GM12864 (cell line): ENCODE results near the gene ZNF518A.
"Not testable (repeated sequence)": the region's sequence is repeated elsewhere in the genome, so short reads cannot be mapped to it uniquely, and the experiment has no call there.

Experiments
- DNase-seq: peaks from one replicate; pipeline ENCODE4 v3.0.0-alpha.2; 2011; ENCODE audit warnings: low read depth
- H3K4me3 ChIP-seq: 2 replicates; pipeline ENCODE4 v1.5.1; 2011; ENCODE audit warnings: mild to moderate bottlenecking, low read depth, low read length, control low read depth
- CTCF ChIP-seq: IDR thresholded peaks from 2 replicates; pipeline ENCODE4 v1.5.1; 2011; ENCODE audit warnings: low read depth, mild to moderate bottlenecking, moderate library complexity, low read length, control low read depth, inconsistent platforms; ENCODE audit errors: missing control alignments

The ZNF518A gene

GRCh38 chr10:96168546-96168945 lies 38.4 kb downstream of the ZNF518A start:
- no peak for TF ChIP-seq CTCF
- no peak overlapping the region for H3K4me3 ChIP-seq
- DNase-seq = no peak

- DNase-seq = no peak
- H3K4me3 ChIP-seq = no peak overlapping the region
- no peak for TF ChIP-seq CTCF
These were observed 40.1 kb downstream of the ZNF518A start for GRCh38 chr10:96170230-96170629.

GRCh38 chr10:96172666-96173065 lies 42.6 kb downstream of the ZNF518A start:
- H3K4me3 ChIP-seq = no peak overlapping the region
- DNase-seq = no peak
- no peak for TF ChIP-seq CTCF

- no peak for DNase-seq
- no peak overlapping the region for H3K4me3 ChIP-seq
- TF ChIP-seq CTCF = no peak
These were observed 46.9 kb downstream of the ZNF518A start for GRCh38 chr10:96176985-96177384.

DNA sequence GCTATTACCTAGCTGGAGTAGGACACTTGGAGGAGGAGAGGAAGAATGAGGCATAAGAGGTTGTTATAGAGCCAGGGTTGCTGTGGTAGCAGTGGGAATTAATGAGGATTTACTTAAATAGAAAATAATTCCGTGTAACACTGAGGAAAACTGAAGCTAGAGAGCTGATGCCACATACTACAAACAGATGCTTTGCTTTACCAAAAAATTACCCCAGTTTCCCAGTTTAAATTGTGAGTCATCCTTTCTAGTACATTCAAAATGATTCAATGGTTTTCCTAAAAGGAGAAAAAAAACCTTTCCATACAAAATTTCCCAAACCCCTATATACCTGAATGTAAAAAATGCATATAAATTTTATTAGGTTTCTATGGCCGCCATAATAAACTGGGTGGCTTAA lies 58.3 kb downstream of the ZNF518A start:
- no peak for TF ChIP-seq CTCF
- no peak for DNase-seq
- H3K4me3 ChIP-seq = no peak overlapping the region

GRCh38 chr10:96188916-96189315 lies 58.8 kb downstream of the ZNF518A start:
- no peak for DNase-seq
- no peak overlapping the region for H3K4me3 ChIP-seq
- no peak for TF ChIP-seq CTCF

DNA sequence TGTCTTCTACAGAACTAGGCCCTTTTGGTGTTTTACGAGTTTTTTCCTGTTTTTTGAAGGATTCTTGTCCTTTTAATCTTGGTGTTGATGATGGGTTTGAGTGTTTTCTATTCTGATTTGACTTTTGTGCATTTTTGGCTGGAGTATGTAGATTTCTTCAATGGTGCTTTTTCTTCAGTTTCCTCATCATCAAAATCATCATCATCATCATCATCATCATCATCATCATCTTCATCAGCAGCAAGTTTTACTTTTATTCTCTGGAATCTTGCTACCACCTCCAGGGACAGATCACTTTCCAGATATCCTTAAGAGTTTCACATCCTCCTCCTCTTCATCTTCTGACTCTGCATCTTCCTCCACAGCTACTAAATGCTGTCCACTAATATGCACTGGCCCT lies 59.4 kb downstream of the ZNF518A start:
- H3K4me3 ChIP-seq, DNase-seq: not testable (repeated sequence)

DNA sequence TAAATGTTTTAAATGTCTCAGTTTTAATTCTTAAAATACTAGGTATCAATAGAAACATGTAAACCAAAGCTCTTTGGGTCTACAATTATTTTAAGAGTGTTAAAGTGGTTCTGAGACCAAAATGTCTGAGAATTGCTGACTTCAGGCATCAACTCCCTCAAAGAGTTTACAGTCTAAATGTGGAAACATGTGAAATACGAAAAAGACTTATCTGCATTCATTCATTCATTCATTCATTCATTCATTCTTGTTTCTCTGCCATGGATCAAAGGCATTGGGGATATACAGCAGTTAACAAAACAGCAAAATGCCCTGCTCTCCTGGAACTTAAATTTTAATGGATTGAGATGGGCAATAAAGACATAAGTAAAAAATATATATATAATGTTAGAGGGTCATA lies 71.4 kb downstream of the ZNF518A start:
- no peak for TF ChIP-seq CTCF
- no peak for DNase-seq
- no peak overlapping the region for H3K4me3 ChIP-seq
